Cardiac septum (tissue), 1 donor: ENCODE data around the gene LDLRAD4. TPM values are rescaled to one million over a fixed set of nuclear protein-coding genes. Genes with fewer than 3 reads are reported as not detected.
A peak's percentile ranks its signal among the peaks of the same experiment; 100 is the strongest.
"Not testable (repeated sequence)": the region's sequence is repeated elsewhere in the genome, so short reads cannot be mapped to it uniquely, and the experiment has no call there.

ENCODE experiments used
- DNase-seq: peaks from one replicate; pipeline ENCODE4 v3.0.0-alpha.2; 2020; ENCODE audit warnings: low spot score
- intact Hi-C: fragments of 100-400 bp; cut with DNase I; formaldehyde crosslinking; loops from one replicate; pipeline ENCODE4 v1.14.0; 2022
- total RNA-seq: library from RNA; stranded (reverse); fragmentation: NEBNext Ultra II Directional; extraction: Animal tissue kit (Norgen Biotek cat#: 25700); gene quantifications from one replicate; pipeline ENCODE4 v1.2.1, GENCODE V29; 2021
- donor health status: DM: no; HTN: no; CAD: no.

The LDLRAD4 gene
- total RNA-seq, 1 donor from 2014 or later = 23.3 TPM

DNA sequence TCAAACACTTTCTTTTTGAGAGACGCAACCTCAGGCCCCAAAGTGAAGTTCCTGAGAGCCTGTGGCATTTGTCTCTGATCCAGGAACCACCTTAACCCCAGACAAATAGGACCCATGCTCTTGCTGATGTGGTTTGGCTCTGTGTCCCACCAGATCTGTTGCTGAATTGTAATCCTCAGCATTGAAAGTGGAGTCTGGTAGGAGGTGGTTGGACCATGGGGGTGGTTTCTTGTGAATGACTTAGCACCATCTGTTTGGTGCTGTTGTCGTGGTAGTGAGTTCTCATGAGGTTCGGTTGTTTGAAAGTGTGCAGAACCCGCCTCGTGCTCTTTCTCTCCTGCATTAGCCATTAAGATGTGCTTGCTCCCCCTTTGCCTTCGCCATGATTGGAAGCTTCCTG lies 255.2 kb downstream of the LDLRAD4 start:
- DNase-seq = no peak
- intact Hi-C loops = no loop called here

GRCh38 chr18:13474336-13474735 lies 255.8 kb downstream of the LDLRAD4 start:
- intact Hi-C loops = no loop called here
- DNase-seq = peak; percentile 44

DNA sequence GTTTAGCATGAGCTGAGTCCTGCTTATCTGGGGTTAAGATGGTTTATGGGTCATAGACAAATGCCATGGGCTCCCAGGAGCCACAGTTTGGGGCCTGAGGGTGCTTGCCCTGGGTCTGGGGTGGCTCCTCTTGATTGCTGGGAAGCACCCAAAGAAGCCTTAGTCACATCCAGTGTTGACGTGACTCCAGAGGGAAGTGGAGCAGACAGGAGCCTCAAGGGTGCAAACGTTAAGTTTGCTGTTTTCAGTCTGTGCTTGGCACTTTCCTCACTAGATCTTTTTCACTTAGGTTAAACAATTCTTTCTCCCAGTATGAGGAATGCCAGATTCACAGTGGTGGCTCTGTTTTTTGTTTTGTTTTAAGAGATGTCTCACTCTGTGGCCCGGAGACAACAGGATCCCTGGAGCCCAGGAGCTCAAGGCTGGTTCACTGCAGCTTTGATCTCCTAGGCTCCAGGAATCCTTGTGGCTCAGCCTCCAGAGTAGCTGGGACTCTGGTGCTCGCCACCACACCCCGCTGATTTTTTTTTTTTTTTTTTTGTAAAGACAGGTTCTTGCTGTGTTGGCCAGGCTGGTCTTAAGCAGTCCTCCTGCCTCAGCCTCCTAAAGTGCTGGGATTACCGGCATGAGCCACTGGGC lies 256.5 kb downstream of the LDLRAD4 start:
- DNase-seq = peak; percentile 56
- intact Hi-C loops = no loop called here

DNA sequence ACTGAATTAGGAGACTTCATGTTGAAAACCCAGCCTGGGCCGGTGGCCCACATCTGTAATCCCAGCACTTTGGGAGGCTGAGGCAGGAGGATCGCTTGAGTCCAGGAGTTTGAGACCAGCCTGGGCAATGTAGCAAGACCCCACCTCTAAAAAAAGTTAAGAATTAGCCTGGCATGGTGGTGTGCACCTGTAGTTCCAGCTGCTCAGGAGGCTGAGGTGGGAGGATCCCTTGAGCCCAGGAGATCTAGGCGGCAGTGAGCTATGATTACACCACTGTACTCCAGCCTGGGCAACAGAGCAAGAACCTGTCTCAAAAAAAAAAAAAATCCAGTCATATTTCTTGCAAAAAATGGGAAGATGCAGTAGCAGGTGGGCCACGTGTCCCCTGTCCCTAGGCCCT lies 257.8 kb downstream of the LDLRAD4 start:
- intact Hi-C loops, DNase-seq: not testable (repeated sequence)

DNA sequence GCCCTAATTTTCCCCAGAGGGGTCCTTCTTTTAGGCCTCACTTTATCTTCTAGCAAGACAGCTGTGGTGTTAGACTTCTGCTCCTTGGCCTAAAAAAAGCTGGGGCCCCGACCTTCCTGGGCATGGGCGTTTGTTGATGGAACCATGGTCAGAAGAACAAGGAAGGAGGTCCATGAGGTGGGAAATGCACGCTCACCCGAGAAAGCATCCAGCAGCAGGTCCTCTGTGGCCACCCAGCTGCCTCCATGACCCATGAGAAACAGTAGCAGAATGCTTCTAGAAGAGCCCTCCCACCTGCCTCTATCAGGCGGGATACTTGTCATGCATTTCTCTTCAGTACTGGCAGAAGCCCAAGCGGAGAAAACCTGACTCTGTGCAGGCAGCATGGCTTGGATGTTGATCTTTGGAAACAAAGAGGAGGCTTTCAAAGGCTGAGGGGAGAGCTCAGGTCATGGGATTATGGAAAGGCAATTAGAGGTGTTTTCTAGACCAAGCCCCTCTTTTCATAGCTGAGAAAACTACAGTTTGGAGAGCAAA lies 258.7 kb downstream of the LDLRAD4 start:
- peak; percentile 70 for DNase-seq
- intact Hi-C loops = no loop called here

- intact Hi-C loops = no loop called here
- no peak for DNase-seq
Measured at GRCh38 chr18:13480571-13481255, 262.2 kb downstream of the LDLRAD4 start.

DNA sequence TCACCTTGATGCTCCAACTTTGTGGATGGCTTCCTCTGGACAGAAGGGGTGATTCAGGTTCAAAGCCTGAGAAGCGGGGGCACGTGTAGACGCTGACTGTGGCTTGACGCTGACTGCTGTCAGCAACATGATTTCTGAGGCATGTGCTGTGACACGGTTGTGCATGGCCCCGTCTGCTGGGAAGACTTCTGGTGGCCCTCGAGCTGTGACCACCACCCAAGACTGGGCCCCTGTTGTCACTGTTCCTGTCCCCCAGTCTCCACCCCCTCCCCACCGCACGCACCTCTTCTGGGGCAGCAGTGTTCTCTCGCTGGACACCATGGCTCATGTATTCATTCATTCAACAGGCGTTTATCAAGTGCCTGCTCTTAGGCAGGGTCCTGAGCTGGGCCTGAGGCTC lies 262.8 kb downstream of the LDLRAD4 start:
- intact Hi-C loops = no loop called here
- DNase-seq = no peak

- intact Hi-C loops = no loop called here
- no peak for DNase-seq
Measured at GRCh38 chr18:13481820-13482617, 263.5 kb downstream of the LDLRAD4 start.

DNA sequence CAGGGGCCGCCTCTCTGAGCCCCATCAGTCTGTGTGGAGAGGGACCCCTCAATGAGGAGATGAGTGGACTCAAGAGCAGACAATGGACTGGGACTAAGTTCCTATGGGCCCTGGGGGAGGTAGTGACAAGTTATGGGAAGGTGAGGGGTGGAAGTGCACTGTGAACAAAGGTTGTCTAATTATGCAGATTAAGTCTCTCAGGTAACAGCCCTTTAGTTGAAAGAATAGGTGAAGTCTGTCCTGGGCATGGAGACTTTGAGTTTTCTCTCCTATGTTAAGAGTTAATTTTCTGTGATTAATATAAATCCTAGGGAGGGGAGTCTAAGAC lies 264.0 kb downstream of the LDLRAD4 start:
- intact Hi-C loops = no loop called here
- no peak for DNase-seq

DNA sequence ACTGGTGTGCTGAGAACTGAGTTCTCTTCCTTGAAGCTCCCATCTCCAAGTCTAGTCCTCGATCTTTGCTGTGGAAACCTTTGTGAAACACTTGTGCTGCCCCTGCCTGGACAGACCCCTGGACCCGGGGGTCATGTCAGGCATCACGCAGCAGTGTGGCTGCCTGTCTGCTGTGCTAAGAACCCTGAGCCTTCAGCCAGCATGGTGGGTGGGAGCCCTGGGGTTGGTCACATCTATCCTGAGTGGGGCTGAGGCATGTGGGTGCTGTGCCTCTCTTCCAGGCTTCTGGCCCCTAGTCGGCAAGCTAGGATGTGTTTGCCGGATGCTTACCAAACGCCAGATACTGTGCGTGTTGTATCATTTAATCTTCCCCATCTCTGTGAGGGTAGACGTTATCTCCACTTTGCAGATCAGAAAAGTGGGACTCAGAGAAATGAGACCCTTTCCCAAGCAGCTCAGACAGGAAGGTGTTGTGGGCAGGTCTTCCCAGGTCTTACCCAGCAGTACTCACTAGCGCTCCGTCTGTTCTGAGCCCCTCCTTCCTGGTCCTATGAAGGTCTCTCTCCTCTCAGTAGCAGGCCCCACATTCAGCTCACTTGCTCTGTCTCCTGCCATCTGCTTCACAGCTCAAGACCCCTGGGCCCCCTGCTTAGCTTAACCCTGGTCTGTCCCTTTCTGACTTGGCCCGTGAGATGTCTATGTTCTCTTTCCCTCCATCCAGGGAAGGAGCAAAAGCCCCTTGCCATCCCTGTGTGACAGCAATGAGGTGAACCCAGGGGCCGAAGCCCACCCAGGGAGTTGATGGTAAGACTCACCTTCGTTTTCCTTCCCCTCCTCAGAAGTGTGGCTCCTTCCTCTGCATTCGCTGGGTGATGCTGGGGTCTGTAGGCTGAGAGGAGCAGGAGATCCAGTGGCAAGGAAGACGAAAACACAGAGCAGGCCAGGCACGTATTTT lies 265.0 kb downstream of the LDLRAD4 start:
- no peak for DNase-seq
- intact Hi-C loops = no loop called here

DNA sequence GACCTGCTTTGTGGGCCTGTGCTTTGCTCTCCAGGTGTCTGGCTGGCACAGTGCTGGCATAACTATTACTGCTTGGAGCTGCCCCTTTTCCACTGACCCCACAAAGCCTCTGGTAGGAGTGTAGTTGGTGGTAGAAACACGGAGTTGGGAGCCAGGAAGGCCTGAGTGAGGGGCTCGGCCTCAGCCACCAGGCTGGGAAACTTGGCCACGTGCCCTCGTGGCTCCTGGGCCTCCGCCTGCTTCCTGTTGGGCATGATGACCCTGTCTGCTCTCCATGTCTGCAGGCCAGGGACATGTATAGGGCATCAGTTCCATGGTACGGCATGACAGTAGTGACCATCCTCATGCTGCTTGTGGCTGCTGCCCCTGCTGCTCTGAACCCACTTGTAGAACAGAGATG lies 266.6 kb downstream of the LDLRAD4 start:
- intact Hi-C loops = no loop called here
- DNase-seq = no peak

- intact Hi-C loops = no loop called here
- DNase-seq = no peak
Measured at GRCh38 chr18:13485604-13486003, 267.0 kb downstream of the LDLRAD4 start.

GRCh38 chr18:13486284-13486683 lies 267.7 kb downstream of the LDLRAD4 start:
- intact Hi-C loops = no loop called here
- DNase-seq = no peak

DNA sequence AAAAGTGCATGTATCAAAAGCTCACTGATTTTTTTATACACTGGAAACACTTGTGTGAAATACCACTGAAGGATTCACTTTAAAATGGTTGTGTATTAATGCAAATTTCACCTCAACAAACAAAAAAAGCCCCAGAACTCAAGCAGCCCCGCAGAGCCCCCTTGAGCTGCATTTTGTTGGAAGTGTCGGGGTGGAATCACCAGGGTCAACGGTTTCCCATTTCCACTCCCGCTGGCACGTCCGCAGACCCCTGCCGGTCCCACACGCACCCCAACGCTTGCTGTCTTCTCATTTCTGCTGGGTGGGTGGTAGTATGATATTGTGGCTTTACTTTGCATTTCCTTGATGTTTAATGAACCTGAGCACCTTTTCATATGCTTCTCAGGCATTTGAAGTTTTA lies 268.1 kb downstream of the LDLRAD4 start:
- intact Hi-C loops = no loop called here
- DNase-seq = no peak

- intact Hi-C loops = no loop called here
- DNase-seq = no peak
Measured at GRCh38 chr18:13487237-13487636, 268.7 kb downstream of the LDLRAD4 start.

DNA sequence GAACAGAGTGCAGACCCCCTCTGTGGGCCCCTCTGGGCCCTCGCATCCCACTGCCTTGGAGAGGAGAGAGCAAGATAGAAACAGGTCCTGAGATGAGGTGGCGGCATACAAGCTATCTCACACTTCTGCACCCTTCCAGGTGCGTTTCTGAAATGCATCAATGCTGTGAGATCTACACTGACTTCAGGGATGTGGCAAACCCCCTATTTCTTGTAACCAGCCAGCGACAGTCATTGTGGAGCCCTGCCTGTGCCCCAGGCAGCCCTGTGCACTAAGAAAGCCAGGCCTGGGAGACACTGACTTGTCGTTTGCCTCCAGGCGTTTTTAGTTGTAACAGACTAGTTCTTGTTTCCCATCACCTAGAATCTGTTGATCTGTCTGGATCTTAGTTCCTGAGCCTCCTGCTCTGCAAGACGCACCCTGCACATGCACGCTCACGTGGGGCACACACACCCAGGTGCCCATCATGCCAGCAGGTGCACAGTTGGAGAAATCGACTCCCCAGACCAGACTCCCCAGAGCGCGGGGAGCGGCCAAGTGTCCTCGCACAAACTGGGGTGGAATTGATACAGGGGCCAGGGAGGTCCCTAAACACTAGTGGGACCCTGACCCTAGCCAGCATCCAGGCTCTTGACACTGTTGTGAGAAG lies 269.8 kb downstream of the LDLRAD4 start:
- intact Hi-C loops = no loop called here
- DNase-seq = no peak

DNA sequence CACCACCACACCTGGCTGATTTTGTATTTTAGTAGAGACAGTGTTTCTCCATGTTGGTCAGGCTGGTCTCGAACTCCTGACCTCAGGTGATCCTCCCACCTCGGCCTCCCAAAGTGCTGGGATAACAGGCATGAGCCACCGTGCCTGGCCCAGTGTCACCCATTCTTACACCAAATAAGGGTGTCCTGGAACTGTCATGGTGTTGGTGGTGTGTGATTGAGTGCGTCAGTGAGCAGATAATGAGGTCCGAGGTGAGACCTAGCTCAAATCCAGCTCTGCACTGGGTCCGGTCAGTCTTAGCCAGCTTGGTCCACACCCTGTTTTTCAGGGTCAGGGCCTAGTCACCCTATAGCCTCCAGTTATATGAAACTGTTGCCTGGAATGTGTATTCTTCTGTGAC lies 270.7 kb downstream of the LDLRAD4 start:
- intact Hi-C loops, DNase-seq: not testable (repeated sequence)

DNA sequence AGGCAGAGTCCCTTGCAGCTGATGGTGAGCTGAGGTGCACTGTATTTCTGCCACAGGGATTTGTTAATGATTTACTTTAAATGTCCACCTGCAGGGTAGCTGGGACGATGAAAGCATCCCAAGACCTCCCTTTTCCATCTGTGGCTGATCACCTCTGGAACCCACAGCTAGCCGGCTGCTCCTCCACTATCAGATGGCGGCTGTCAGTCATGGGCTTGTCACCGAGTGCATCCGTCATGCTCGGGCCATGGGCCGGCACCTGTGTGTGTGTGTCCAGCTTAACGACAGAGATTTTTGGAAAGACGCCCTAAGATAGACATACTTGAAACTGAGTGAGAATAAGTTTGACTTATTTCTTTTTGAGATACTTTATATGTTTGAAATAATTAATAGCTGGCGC lies 272.6 kb downstream of the LDLRAD4 start:
- no peak for DNase-seq
- intact Hi-C loops = no loop called here

GRCh38 chr18:13492314-13492713 lies 273.8 kb downstream of the LDLRAD4 start:
- no peak for DNase-seq
- intact Hi-C loops = no loop called here
